Astrocyte of the hippocampus (primary cell): Measurements from ENCODE around the gene UBE3B.
"Not testable (repeated sequence)": the region's sequence is repeated elsewhere in the genome, so short reads cannot be mapped to it uniquely, and the experiment has no call there.

ENCODE experiments used
- DNase-seq: peaks from one replicate; pipeline ENCODE4 v3.0.0; 2011; ENCODE audit warnings: low read depth, low spot score

Gene UBE3B

GRCh38 chr12:109477185-109477962 is at the start of gene UBE3B, which contains the start of gene KCTD10:
Gene UBE3B (plus strand): TSS chr12:109477634. CDS start chr12:109483552, 5,918 bp downstream.
Gene KCTD10 (minus strand): TSS chr12:109477300. CDS start chr12:109477262, 38 bp downstream.
- DNase-seq: peak; percentile 95

- DNase-seq: peak; percentile 88
These were observed 49.3 kb upstream of the UBE3B start for GRCh38 chr12:109428037-109428629.

GRCh38 chr12:109428804-109429203 is 48.6 kb upstream of the UBE3B start:
- DNase-seq: not testable (repeated sequence)

- no peak for DNase-seq
These were observed 47.2 kb upstream of the UBE3B start for GRCh38 chr12:109430244-109430643.

GRCh38 chr12:109432431-109432830 is 45.0 kb upstream of the UBE3B start:
- DNase-seq: no peak

GRCh38 chr12:109432842-109433304 is 44.6 kb upstream of the UBE3B start:
- DNase-seq: peak; percentile 85

GRCh38 chr12:109433618-109434017 is 43.8 kb upstream of the UBE3B start:
- no peak for DNase-seq

- DNase-seq: no peak
These were observed 42.9 kb upstream of the UBE3B start for GRCh38 chr12:109434582-109434981.

GRCh38 chr12:109435428-109436187 is 41.8 kb upstream of the UBE3B start:
- no peak for DNase-seq

GRCh38 chr12:109436188-109436560 is 41.3 kb upstream of the UBE3B start:
- no peak for DNase-seq

GRCh38 chr12:109439181-109439580 is 38.3 kb upstream of the UBE3B start:
- no peak for DNase-seq

- not testable (repeated sequence) for DNase-seq
These were observed 37.5 kb upstream of the UBE3B start for GRCh38 chr12:109439951-109440350.

- peak; percentile 35 for DNase-seq
These were observed 36.5 kb upstream of the UBE3B start for GRCh38 chr12:109440851-109441490.

GRCh38 chr12:109443794-109444193 is 33.6 kb upstream of the UBE3B start:
- DNase-seq: no peak

- DNase-seq: no peak
These were observed 33.2 kb upstream of the UBE3B start for GRCh38 chr12:109444259-109444658.

GRCh38 chr12:109445191-109445609 is 32.2 kb upstream of the UBE3B start:
- peak; percentile 51 for DNase-seq

GRCh38 chr12:109446869-109447268 is 30.6 kb upstream of the UBE3B start:
- no peak for DNase-seq

GRCh38 chr12:109447482-109447881 is 30.0 kb upstream of the UBE3B start:
- no peak for DNase-seq

GRCh38 chr12:109448272-109448671 is 29.2 kb upstream of the UBE3B start:
- no peak for DNase-seq

- no peak for DNase-seq
These were observed 28.6 kb upstream of the UBE3B start for GRCh38 chr12:109448707-109449390.
